ENCODE measurements around the gene DBX1.

DNA sequence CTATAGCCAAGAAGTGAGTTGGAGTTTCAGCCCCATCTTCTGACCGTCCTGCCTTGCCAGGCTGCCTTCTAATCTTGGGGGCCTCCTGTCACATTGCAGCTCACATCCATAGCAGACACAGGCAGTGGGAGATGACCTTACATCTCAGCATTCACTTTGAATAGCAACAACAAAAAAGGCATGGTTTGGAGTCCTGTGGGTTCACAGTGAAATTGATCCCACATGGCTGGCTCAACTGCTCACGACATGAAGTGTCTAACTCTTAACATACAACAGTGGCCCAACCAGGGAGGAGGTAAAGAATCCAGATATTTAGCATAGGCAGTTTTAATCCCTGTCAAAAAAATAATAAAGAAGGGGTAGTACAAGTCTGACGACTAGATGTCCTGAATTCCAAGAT is 38.1 kb downstream of the DBX1 start:
- TF ChIP-seq EP300 (IDR thresholded peaks at IDR 0.05; ENCODE audit: borderline replicate concordance in 1 of 2, control insufficient read depth in 1 of 2, low read depth in 2 of 2, low read length in 2 of 2) (no peak), CTCF (IDR thresholded peaks at IDR 0.05 in 2 of 3, conservative IDR thresholded peaks at IDR 0.05 in 1 of 3; ENCODE audit: control insufficient read depth in 2 of 3, extremely low read depth in 1 of 3, insufficient read depth in 1 of 3, low read depth in 3 of 3, low read length in 3 of 3) (no peak), RAD21 (IDR thresholded peaks at IDR 0.05; ENCODE audit: insufficient read depth, low read depth, low read length) (no peak), DPF2 (IDR thresholded peaks at IDR 0.05) (no peak), TAF1 (IDR thresholded peaks at IDR 0.05; ENCODE audit: borderline replicate concordance, low read depth, low read length) (no peak)
